Stimulated activated CD8-positive, alpha-beta memory T cell treated with anti-CD3 and anti-CD28 coated beads, Interleukin-15, amount 100 ng/mL, for 4 hours (primary cell): Measurements from ENCODE around the gene NOX5.
"Not testable (repeated sequence)": the region's sequence is repeated elsewhere in the genome, so short reads cannot be mapped to it uniquely, and the experiment has no call there.

Source experiments
- DNase-seq, 2 donors: peaks; one replicate each; pipeline ENCODE4 v3.0.0-alpha.2; 2020; ENCODE audit warnings: low read depth in 2 of 2

Gene NOX5

DNA sequence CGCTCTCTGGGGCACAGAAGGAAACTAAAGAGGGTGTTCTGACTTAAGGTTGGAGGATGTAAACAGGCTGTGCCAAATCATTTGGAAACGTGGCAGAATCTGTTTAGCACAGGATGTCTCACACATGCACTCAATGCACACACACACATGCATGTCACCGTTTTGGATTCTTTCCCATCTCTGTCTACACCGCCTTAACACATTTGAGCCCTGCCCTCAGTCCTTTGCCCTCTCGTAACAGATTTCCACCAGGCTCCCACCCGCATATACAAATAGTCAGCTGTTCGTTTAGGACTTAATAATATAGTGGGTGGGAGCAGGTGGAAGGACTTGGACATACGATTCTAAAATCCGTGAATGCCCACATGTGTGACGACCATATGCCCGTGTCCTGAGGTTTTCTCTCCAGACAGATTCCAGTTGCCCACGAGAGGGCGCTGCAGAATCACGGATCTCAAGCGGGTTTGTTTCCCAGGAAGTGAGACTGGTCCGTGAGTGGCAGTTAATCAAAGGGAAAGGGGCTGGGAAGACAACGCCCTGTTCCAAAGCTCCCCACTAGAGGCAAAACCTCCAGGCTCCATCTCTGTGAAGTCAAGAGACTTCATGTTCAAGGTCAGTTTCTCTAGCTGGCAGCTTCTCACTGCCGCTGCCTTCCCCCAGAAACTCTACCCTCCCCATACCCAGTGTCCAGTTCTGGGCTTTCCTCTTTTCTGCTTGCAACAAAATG lies 44.5 kb downstream of the NOX5 start:
- peak; percentile 25 to 33 for DNase-seq

DNA sequence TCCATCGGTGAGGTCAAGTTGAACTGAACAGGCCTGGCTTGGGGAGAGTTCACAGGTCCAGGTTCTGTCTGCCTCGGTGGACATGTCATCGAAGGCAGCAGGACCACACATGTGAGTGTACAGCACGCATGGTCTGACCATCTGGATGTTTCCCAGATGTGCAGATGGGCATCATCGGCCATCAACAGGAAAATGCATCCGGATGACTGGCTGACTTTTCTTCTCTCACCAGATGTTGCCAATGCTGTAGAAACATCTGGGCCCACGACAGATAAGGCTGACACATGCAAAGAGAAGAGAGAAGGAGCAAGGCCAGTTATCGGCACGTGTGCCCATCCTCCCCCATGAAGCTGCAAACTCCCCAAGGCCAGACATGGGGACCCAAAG lies 45.1 kb downstream of the NOX5 start:
- DNase-seq: no peak

DNA sequence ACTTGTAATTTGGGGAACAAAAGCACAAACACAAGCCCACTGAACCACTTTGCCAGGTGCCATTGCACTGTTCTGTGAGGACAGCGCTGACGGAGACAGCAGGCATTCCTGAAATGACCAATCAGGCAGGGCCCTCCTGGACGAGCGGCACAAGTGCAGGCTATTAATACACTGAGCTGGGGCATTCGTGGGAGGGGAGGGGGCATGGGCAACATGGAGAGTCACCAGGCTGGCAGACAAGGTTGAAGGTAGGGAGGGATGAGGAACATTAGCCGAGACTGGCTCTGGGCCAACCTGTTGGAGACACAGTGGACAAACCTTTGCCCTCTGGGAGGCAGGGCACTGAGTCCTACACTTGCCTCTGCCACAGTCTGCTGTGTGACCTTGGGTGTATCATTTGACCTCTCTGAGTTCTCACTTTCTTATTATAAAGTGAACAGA lies 45.6 kb downstream of the NOX5 start:
- DNase-seq: no peak

DNA sequence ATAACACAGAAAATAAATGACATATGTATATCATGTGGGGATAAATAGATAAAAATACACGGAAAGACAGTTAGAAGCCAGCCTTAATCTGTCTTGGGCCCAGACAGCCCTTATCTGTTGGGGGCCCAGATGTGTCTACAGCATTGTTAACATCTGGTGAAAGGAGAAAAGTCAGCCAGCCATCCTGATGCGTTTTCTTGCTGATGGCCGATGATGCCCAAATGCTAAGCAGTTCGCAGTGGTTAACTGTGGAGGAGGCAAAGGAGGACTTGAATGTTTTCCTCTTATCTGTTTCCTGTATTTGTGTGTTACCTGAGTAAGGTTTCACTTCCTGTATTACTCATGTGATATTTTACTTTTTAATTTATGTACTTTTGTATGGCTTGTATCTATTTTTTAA lies 46.2 kb downstream of the NOX5 start:
- peak in 1 of 2 donors; percentile 8 for DNase-seq

DNA sequence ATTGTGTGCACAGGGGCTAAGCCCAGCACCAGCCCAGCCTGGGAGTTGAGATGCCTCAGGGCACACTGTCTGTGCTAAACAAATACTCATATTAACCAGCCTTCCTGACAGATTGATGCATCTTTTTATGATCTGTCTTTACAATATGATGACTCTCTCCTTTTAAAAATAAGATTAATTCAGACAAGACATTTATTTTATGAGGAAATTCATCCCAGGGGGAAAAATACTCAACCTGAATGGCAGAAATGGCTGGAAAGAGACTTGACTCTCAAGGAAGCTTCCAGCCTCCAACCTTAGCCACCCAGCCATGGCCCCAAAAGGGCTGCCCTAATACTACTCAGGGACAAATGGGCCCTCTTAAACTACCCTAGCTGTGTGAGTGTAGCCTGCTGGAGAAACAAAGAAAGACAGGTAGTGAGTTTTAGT lies 46.9 kb downstream of the NOX5 start:
- DNase-seq: no peak

DNA sequence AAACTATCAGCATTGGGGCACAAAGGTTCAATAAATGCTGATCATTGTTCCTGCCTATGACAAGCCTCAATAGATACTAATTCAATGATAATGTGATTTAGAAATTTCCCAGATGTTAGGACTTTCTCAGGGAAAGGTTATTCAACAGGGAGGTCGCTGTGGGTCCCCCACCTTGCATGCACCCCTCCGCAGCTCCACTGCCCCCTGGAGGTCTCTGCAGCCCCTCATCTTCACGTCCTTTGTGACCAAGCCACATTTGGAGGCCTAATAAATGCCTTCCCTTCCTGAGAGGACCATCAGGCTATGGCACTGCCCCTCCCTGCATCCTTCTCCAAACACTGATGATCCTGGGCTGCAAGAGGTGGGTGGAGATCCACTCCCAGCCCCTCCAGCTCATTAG lies 50.2 kb downstream of the NOX5 start:
- no peak for DNase-seq

DNA sequence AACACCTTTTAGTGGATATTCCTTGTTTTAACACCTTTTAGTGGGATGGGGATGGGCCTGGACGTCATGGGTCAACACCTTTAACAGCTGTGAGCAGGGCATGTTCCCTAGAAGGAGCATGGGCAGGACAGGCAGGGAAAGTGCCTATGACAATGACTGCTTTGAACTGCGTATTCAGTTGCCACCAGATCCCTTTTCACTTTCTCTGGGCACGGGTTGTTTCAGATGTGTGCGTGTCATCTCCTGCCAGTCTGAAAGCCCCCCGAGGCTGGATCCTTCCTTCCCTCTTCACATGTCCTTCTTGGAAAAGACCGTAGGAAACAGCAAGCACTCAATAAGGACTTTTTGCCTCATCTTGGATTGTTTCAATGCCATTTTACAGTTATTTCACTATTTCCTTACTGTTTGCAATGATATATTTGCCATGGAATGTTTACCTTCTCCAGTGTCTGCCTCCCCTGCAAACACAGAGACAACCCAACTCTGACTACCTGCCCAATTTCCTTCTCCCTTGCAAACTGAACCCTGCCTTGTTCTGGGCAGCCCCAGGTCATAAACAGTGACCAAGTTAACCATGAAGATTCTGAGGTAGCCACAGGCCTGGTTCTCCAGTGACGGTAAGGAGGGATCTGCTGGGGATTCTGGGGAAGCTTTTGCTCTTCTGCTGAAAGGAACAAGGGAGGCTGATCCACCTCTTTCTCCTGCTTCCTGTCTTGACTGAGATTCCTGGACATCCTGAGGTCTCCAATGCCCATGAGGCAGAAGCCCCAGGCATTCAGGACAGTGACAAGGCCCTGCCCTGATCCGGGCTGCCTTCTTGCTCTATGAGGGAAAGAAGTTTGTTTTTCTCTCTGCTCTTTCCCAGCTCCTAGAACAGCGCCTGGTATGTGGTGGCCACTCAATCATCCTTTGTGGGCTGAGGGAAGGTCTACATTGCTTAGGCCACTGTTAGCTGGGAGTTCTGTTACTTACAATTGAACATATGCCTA lies 51.8 kb downstream of the NOX5 start:
- DNase-seq: no peak

DNA sequence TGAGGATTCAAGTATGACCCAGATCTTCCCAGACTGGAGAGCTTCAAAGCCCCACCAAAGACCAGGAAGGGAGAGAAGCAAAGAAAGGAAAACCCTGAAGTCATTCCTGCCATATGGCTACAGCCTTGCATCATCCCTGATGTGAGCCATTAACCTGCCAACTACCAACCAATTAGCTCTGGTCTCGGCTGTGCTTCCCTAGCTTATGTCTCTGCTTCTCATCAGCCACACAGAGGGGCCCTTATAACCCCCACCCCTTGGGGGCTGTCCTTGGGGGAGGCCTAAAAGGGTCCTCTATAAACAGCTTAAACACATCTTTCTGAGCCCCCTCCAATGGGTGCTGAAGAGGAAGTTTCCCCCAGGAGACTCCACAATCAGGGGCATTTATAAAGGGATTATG lies 52.8 kb downstream of the NOX5 start:
- no peak for DNase-seq

DNA sequence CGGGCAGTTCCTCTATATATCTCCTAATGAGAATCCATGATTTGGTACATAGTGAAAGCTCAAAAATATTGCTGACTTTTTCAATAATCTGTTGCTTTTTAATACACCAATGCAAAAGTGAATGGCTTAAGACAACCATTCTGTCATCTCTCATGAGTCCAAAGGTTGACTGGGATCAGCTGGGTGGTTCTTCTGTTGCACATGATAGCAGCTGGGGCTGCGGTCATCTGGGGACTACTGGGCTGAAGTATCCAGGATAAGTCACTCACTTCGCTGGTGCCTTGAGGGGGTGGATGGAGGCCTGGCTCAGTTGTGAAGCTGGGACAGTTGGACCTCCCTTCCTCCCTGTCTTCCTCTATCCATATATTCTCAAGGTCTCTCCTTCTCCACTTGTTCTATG lies 53.7 kb downstream of the NOX5 start:
- no peak for DNase-seq

DNA sequence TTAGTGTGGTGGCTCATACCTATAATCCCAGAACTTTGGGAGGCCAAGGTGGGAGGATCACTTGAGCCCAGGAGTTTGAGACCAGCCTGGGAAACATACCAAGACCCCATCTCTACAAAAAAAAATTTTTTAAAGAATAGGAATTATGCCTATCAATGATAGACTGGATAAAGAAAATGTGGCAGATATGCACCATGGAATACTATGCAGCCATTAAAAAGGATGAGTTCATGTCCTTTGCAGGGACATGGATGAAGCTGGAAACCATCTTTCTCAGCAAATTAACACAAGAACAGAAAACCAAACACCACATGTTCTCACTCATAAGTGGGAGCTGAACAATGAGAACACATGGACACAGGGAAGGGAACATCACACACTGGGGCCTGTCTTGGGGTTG lies 54.8 kb downstream of the NOX5 start:
- DNase-seq: not testable (repeated sequence)

DNA sequence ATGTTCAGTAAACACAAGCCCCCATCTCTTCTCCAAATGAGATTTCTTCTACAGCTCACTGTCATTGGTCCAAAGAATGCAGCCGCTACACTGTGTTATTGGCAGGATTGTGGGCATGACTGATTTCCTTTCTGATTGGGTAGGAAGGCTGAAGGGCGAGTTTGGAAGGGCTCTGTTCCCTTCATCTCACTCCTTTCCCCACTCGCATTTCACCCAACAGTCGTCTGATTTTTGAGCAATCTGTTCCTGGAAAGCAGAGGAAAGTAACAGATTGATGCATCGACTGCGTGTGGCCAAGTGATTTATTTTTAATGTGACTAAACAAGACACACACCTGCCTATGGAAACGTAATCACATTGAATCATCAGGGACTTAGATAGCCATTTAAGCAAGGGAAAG lies 55.5 kb downstream of the NOX5 start:
- no peak for DNase-seq

DNA sequence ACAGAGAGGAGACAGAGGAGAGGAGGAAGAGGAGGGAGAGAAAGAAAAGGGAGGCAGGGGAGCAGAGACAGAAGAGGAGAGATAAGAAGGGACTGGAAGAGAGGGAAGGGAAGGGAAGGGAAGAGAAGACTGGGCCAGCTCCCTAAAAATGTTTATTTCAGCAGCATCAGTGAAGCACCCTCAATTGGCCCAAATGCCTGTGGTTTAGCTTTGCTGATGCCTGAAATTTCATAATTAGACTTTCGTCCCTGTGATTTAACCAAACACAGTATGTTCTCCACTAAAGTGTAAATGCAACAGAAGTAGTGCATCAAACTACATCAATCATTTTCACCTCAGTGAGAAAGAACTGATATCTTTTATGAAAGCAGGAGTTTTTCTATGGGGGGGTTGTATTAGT lies 55.9 kb downstream of the NOX5 start:
- no peak for DNase-seq

DNA sequence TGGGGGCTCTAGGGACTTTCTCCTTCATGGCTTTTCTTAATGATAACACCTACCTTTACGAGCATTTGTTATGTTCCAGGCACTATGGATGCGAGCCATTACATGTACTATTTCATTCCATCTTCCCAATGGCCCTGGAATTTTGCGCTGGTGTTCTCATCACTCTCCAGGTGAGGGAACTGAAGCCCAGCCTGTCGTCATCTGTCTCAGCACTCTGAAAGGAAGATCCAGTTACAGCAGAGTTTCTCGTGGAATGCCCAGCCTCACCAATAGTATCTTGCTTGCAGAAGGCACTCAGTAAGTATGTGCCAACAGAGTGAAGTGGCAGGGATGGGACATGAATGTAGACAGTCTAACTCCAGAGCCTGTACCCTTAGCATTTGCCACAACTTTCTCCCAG lies 56.8 kb downstream of the NOX5 start:
- no peak for DNase-seq

DNA sequence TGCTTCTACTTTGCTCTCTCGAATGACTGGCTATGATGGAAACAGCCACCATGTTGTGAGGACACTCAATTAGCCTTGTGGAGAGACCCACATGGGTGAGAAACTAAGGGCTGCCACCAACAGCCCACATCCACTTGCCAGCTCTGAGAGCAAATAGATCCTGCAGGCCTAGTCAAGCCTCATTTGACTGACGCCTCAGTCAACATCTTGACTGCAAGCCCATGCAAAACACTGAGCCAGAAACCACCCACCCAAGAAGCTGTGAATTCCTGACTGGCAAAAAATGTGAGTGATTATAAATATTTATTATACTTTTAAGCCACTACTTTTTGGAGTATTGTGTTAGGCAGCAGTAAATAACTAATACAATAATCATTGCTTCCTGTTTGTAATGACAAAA lies 58.4 kb downstream of the NOX5 start:
- no peak for DNase-seq

DNA sequence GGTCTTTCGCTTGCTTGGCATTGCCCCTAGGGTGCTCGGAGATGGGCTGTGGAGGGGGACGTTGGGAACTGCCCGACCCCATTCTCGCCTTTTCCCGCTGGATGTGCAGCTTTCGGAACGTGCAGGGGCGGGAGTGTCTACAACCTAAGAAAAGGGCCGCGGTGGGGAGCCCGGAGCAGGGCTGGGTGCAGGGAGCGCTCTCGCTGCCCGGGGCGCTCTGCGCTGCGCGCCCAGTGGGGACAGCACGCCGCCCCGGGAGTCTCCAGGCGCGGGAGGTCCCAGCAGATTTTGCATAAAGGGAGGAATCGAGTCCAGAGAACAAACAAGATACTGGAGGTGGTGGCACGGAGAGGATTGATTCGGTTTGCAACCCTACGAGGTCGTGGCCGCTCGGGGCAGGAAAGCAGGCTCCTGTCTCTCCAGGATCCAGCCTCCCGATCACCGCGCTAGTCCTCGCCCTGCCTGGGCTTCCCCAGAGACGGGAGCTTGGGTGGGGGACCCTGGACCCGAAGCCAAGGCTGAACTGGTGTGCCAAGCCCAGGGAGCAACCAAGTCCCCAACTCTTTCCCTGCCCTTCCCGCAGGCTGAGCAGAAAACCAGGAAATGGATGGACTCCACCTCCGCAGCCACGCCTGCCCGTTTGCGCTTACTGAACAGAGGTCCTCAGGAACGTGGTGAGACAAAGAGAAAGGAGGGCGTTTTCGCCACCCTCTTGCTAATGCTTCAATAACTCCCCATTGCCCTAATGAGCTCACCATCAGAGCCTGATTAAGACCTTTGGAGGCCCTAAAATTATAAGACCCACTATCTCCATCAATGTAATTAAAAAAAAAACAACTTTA lies 59.7 kb downstream of the NOX5 start:
- no peak for DNase-seq

DNA sequence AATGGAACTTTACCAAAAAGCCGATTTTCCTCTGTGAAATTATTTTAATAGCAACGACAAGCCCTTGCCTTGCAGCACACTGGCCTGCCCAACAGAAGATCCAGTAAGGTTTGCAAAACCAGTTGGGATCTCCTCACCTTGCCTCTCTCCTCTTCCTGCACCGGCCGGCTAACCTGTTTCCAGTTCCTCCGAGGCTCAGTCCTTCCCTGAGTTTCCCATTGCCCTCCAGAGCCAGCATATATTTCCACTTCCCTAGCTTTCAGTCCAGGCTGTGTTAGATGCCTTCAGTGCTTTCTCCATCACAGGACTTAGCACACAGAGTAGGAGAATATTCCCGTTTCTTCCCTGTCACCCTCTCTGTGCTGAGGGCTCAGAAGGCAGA lies 60.3 kb downstream of the NOX5 start:
- DNase-seq: no peak

DNA sequence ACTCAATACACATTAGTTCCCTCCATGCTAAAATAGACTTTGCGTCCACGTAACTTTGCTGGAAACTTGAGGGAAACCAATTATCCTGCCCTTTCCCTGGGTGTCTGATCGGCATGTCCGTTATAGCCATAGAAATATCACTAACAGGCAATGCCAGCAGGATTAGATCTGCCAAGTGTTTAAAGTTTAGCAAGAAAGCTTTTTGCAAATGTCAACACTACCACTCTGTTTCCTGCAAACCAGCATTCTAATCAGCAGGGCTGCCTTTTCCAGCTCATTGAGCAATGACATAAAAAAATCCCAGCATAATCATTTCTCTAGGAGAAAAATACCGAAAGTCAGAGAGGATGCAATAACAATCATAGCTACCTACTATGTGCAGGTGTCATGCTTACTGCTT lies 60.9 kb downstream of the NOX5 start:
- DNase-seq: no peak

DNA sequence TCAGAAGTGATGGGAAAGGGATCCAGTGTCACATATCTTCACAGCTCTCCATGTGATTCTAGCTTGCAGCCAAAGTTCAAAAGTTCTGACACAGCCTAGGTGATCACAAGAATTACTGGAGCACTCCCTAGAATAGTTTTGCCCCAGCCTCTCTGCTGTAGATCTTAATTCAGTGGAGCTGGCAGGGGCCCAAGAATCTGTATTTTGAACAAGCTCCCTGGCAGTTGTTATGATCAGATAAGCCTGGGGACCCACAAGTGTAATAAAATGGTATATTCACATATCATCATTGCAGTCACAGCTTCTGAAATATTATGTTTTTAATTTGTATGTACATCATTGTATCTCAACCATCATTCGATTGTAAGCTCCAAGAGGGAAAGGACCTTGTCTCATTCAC lies 62.3 kb downstream of the NOX5 start:
- DNase-seq: no peak

DNA sequence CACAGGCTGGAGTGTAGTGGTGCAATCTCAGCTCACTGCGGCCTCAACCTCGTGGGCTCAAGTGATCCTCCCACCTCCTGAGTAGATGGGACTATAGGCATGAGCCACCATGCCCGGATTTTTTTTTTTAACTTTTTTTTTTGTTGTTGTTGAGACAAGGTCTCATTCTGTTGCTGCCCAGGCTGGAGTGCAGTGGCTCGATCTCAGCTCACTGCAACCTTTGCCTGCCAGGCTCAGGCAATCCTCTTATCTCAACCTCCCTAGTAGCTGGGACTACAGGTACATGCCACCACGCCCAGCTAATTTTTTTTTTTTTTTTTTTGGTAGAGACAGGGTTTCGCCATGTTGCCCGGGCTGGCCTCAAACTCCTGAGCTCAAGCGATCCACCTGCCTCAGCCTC lies 64.1 kb downstream of the NOX5 start:
- no peak for DNase-seq

DNA sequence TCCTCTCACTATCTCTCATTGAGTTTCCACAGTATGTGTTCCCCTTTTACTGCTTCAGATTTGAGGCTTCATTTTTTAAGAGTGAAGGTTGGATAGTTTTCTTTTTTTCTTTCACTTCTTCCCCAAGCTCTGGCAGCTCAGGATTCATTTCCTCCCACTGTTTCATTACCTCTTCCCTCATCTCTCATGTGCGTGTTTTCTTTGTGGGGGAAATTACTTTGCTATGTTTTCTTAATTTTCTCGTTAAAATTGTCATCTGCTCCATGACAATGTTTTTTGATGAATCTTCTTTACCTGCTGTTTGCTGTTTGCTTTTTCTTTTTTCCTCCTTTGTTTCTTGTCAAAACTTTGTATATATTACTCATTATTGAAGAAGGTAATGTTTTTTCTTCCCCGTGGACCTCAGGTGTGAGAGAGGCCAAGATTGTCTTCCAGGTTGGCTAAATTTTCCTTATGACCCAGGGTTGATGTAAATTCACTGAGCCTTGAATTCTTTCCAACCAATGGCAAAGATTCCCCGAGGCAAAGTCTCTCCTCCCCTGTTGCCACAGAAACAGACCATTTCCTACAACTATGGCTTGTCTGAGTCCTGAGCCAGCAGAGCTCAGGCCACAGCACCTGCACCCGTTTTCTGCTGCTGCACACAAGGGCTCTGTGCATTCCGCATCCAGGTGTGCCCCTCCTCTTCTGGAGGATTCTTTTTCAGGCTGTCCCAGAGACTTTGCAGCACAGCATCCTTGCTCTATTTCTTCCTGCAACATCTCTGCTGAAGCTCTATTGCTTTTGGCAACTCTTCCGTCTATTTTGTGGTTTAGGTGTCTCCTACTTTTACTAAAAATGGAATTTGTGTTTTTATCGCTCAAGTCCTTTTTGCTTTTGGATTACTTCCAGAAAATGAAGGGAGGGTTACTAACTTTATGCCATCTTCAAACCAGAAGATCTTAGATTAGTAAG lies 66.1 kb downstream of the NOX5 start:
- no peak for DNase-seq
